GM23248 (cell line): ENCODE data around the gene BACE2. TPM values are rescaled to one million over a fixed set of nuclear protein-coding genes. Genes with fewer than 3 reads are reported as not detected.
A peak's percentile ranks its signal among the peaks of the same experiment; 100 is the strongest.

Experiments
- DNase-seq: peaks from one replicate; pipeline ENCODE4 v3.0.0-alpha.2; 2015
- H2AFZ ChIP-seq: fragments of 200-600 bp; sonication (generic); 2 replicates; pipeline ENCODE4 v1.6.1; 2016; ENCODE audit warnings: antibody characterized with exemption
- H3F3A ChIP-seq: fragments of 200-600 bp; sonication (generic); 2 replicates; pipeline ENCODE4 v1.6.1; 2016; ENCODE audit warnings: mild to moderate bottlenecking, antibody characterized with exemption, mixed run types; ENCODE audit not compliant: insufficient read depth
- H3K27ac ChIP-seq: fragments of 200-600 bp; sonication (generic); 2 replicates; pipeline ENCODE4 v1.5.1; 2016; ENCODE audit warnings: mild to moderate bottlenecking
- H3K27me3 ChIP-seq: fragments of 200-600 bp; sonication (generic); replicated peaks from 2 replicates; pipeline ENCODE4 v1.6.1; 2016; ENCODE audit warnings: mild to moderate bottlenecking; ENCODE audit not compliant: insufficient read depth
- H3K36me3 ChIP-seq: fragments of 200-600 bp; sonication (generic); 2 replicates; pipeline ENCODE4 v1.6.1; 2016; ENCODE audit warnings: low read depth, mild to moderate bottlenecking
- H3K4me1 ChIP-seq: fragments of 200-600 bp; sonication (generic); 2 replicates; pipeline ENCODE4 v1.6.1; 2016; ENCODE audit warnings: mild to moderate bottlenecking; ENCODE audit not compliant: insufficient read depth
- H3K4me2 ChIP-seq: fragments of 200-600 bp; sonication (generic); one replicate; pipeline ENCODE4 v1.6.1; 2016; ENCODE audit warnings: mild to moderate bottlenecking; ENCODE audit not compliant: unreplicated experiment
- H3K4me3 ChIP-seq: fragments of 200-600 bp; sonication (generic); 2 replicates; pipeline ENCODE4 v1.5.1; 2016; ENCODE audit warnings: mild to moderate bottlenecking
- H3K79me2 ChIP-seq: fragments of 200-600 bp; sonication (generic); 2 replicates; pipeline ENCODE4 v1.6.1; 2016; ENCODE audit warnings: mild to moderate bottlenecking; ENCODE audit not compliant: insufficient read depth
- H3K9ac ChIP-seq: fragments of 200-600 bp; sonication (generic); 2 replicates; pipeline ENCODE4 v1.6.1; 2016; ENCODE audit warnings: mild to moderate bottlenecking
- H3K9me2 ChIP-seq: fragments of 200-600 bp; sonication (generic); 2 replicates; pipeline ENCODE4 v1.6.1; 2016; ENCODE audit warnings: mixed run types, mild to moderate bottlenecking, moderate library complexity; ENCODE audit not compliant: insufficient read depth
- H3K9me3 ChIP-seq: fragments of 200-600 bp; sonication (generic); one replicate; pipeline ENCODE4 v1.6.1; 2017; ENCODE audit warnings: low read depth
- H4K20me1 ChIP-seq: fragments of 200-600 bp; sonication (generic); 2 replicates; pipeline ENCODE4 v1.6.0; 2016; ENCODE audit not compliant: insufficient read depth
- EZH2 ChIP-seq: fragments of 200-600 bp; sonication (generic); IDR thresholded peaks from 2 replicates; pipeline ENCODE4 v1.6.1; 2018; ENCODE audit warnings: antibody characterized with exemption, mild to moderate bottlenecking; ENCODE audit not compliant: insufficient read depth, poor library complexity, severe bottlenecking
- EZH2phosphoT487 ChIP-seq: fragments of 200-600 bp; sonication (generic); IDR thresholded peaks from 2 replicates; pipeline ENCODE4 v1.6.1; 2018; ENCODE audit warnings: antibody characterized with exemption, moderate library complexity, mild to moderate bottlenecking, low read depth; ENCODE audit not compliant: insufficient read depth
- WGBS, 2 experiments: methylation state at CpG; one replicate each; pipeline ENCODE4 v1.1.6; 2015 to 2017; ENCODE audit warnings: low lambda C conversion rate in 2 of 2, low coverage in 1 of 2; ENCODE audit errors: missing lambda C conversion rate in 2 of 2; 5-methylcytosine and 5-hydroxymethylcytosine counted together
- in situ Hi-C: fragments of 300-500 bp; cut with MboI; formaldehyde crosslinking; loops from 2 replicates; pipeline ENCODE4 v1.15.0; 2020
- polyA plus RNA-seq: library from polyadenylated mRNA; unstranded; fragments of >200 nt; fragmentation: Nextera tagmentation; extraction: Ambion mirVana; gene quantifications from 2 replicates; pipeline ENCODE4 v1.2.1, GENCODE V29; 2016
- total RNA-seq: library from RNA; depleted of rRNA; stranded (reverse); fragments of >200 nt; shearing (Covaris generic); gene quantifications from 2 replicates; pipeline ENCODE4 v1.2.3, GENCODE V29; 2014

BACE2 gene
- total and polyA plus RNA-seq, 2 experiments from 2014 or later: 69.5 to 97.8 TPM

- Histone ChIP-seq H3K4me3 (no peak overlapping the region), H3K9ac (no peak overlapping the region), H3K4me2 (no peak overlapping the region), H4K20me1 (no peaks in the 10 kb centered on the region), H3F3A (no peaks in the 10 kb centered on the region), H3K36me3 (no peaks in the 10 kb centered on the region), H3K79me2 (no peaks in the 10 kb centered on the region), H3K27ac (no peak overlapping the region), H3K9me3 (no peaks in the 10 kb centered on the region), H3K4me1 (no peaks in the 10 kb centered on the region), H3K27me3 (peaks cover 37% of the 10 kb centered on the region), H2AFZ (no peak overlapping the region), H3K9me2 (no peaks in the 10 kb centered on the region)
- WGBS, 2 experiments: 13 to 16% methylated on average over 13 of the region's 13 CpGs
- in situ Hi-C loops: no loop called here
- peak; percentile 30 for DNase-seq
- TF ChIP-seq EZH2 (no peak), EZH2phosphoT487 (no peak)
Observed at GRCh38 chr21:41124641-41125201, 43.2 kb upstream of the BACE2 start.

- no peaks in the 10 kb centered on the region for H3K9me2 ChIP-seq
- no peak for DNase-seq
- in situ Hi-C loops: no loop called here
- H3K9ac ChIP-seq: no peak overlapping the region
- H3K4me1 ChIP-seq: no peaks in the 10 kb centered on the region
- no peaks in the 10 kb centered on the region for H3K36me3 ChIP-seq
- H2AFZ ChIP-seq: no peak overlapping the region
- no peak overlapping the region for H3K4me3 ChIP-seq
- H3K27ac ChIP-seq: no peak overlapping the region
- peaks cover 30% of the 10 kb centered on the region for H3K27me3 ChIP-seq
- H4K20me1 ChIP-seq: no peaks in the 10 kb centered on the region
- no peak overlapping the region for H3K4me2 ChIP-seq
- no peaks in the 10 kb centered on the region for H3K79me2 ChIP-seq
- no peaks in the 10 kb centered on the region for H3K9me3 ChIP-seq
- TF ChIP-seq EZH2phosphoT487: no peak
- H3F3A ChIP-seq: no peaks in the 10 kb centered on the region
Observed at GRCh38 chr21:41128981-41129380, 39.0 kb upstream of the BACE2 start.

- in situ Hi-C loops: no loop called here
- peaks cover 20% of the 10 kb centered on the region; the same call in 1 of the 2 replicates for H3K27me3 ChIP-seq
- H3K4me2 ChIP-seq: no peak overlapping the region
- H3K4me1 ChIP-seq: 0 out of 2 replicates have a peak, but pooled peaks cover 3% of the 10 kb centered on the region
- no peak for DNase-seq
- no peak overlapping the region for H2AFZ ChIP-seq
- TF ChIP-seq EZH2 (no peak), EZH2phosphoT487 (no peak)
- H3F3A ChIP-seq: no peaks in the 10 kb centered on the region
- no peak overlapping the region for H3K27ac ChIP-seq
- no peaks in the 10 kb centered on the region for H3K79me2 ChIP-seq
- H3K9ac ChIP-seq: no peak overlapping the region
- no peaks in the 10 kb centered on the region for H3K9me2 ChIP-seq
- H3K4me3 ChIP-seq: no peak overlapping the region
- no peaks in the 10 kb centered on the region for H3K36me3 ChIP-seq
- no peaks in the 10 kb centered on the region for H4K20me1 ChIP-seq
- 39 to 43% methylated on average over 3 of the region's 3 CpGs for WGBS, 2 experiments
- H3K9me3 ChIP-seq: no peaks in the 10 kb centered on the region
Observed at GRCh38 chr21:41130883-41131282, 37.1 kb upstream of the BACE2 start.

- 22 to 29% methylated on average over 5 of the region's 5 CpGs for WGBS, 2 experiments
- Histone ChIP-seq H3K27ac (no peak overlapping the region), H3K4me1 (0 out of 2 replicates have a peak, but pooled peaks cover 3% of the 10 kb centered on the region), H3K4me2 (no peak overlapping the region), H3K9me3 (no peaks in the 10 kb centered on the region), H2AFZ (peak overlapping the region; percentile 53), H3K27me3 (0 out of 2 replicates have a peak, but pooled peaks cover 15% of the 10 kb centered on the region), H3K4me3 (no peak overlapping the region), H3K36me3 (no peaks in the 10 kb centered on the region), H3K79me2 (no peaks in the 10 kb centered on the region), H3F3A (no peaks in the 10 kb centered on the region), H4K20me1 (no peaks in the 10 kb centered on the region), H3K9me2 (no peaks in the 10 kb centered on the region), H3K9ac (no peak overlapping the region)
- TF ChIP-seq EZH2 (no peak), EZH2phosphoT487 (no peak)
- peak; percentile 72 for DNase-seq
- in situ Hi-C loops: no loop called here
Observed at GRCh38 chr21:41133874-41134522, 34.0 kb upstream of the BACE2 start.
